ENCODE results near the gene CX3CR1.
"Not testable (repeated sequence)": the region's sequence is repeated elsewhere in the genome, so short reads cannot be mapped to it uniquely, and the experiment has no call there.

DNA sequence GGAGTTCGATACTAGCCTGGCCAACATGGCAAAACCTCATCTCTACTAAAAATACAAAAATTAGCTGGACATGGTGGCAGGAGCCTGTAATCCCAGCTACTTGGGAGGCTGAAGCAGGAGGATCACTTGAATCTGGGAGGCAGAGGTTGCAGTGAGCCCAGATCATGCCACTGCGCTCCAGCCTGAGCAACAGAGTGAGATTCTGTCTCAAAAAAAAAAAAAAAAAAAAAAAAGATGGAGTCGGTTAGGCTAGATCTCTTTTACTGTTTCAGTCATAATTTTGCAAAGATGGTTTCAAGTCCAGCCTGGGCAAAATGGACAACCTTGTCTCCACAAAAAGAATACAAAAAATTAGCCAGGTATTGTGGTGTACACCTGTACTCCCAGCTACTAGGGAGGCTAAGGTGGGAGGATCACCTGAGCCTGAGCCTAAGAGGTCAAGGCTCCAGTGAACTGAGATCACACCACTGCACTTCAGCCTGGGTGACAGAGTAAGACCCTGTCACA lies 42.4 kb upstream of the CX3CR1 start:
- TF ChIP-seq, protein P1, sequence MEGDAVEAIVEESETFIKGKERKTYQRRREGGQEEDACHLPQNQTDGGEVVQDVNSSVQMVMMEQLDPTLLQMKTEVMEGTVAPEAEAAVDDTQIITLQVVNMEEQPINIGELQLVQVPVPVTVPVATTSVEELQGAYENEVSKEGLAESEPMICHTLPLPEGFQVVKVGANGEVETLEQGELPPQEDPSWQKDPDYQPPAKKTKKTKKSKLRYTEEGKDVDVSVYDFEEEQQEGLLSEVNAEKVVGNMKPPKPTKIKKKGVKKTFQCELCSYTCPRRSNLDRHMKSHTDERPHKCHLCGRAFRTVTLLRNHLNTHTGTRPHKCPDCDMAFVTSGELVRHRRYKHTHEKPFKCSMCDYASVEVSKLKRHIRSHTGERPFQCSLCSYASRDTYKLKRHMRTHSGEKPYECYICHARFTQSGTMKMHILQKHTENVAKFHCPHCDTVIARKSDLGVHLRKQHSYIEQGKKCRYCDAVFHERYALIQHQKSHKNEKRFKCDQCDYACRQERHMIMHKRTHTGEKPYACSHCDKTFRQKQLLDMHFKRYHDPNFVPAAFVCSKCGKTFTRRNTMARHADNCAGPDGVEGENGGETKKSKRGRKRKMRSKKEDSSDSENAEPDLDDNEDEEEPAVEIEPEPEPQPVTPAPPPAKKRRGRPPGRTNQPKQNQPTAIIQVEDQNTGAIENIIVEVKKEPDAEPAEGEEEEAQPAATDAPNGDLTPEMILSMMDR (IDR thresholded peaks at IDR 0.05) = not testable (repeated sequence)
- TF ChIP-seq POLR2A, EP300 (IDR thresholded peaks at IDR 0.05): not testable (repeated sequence)

Data from ovary (tissue), 3 donors.